Panc1 (cell line): Measurements from ENCODE around the gene CNEP1R1. TPM values are rescaled to one million over a fixed set of nuclear protein-coding genes. Genes with fewer than 3 reads are reported as not detected.

ENCODE experiments used
- ATAC-seq: fragments of 200-7000 bp; cut with Tn5 transposase; 2 replicates; pipeline ENCODE4 v1.9.1; 2020; ENCODE audit warnings: mild to moderate bottlenecking, moderate library complexity
- BruUV-seq: library from RNA; stranded (reverse); fragments of 400-500 nt; replicated peaks from 2 replicates; lab custom pipeline; 2021; lab: Mats Ljungman, UMichigan
- CTCF ChIA-PET: fragments of 300-600 bp; sonication (Branson Sonifier 250); formaldehyde crosslinking; loops from one replicate; lab custom pipeline; 2022; ENCODE audit warnings: antibody characterized with exemption; lab: Charles Lee
- POLR2A ChIA-PET: fragments of 300-600 bp; sonication (Branson Sonifier 250); formaldehyde crosslinking; loops from one replicate; lab custom pipeline; 2022; ENCODE audit warnings: antibody characterized with exemption; lab: Charles Lee
- DNase-seq: peaks from one replicate; pipeline ENCODE4 v3.0.0-alpha.2; 2010; ENCODE audit warnings: low read depth, low spot score
- H3K27ac ChIP-seq: 2 replicates; pipeline ENCODE4 v1.5.1; 2011; ENCODE audit warnings: mild to moderate bottlenecking, low read length, inconsistent platforms
- H3K27me3 ChIP-seq: fragments of 200-500 bp; sonication (Bioruptor generic); 2 replicates; pipeline ENCODE4 v1.6.0; 2014; ENCODE audit warnings: low read length, inconsistent platforms; ENCODE audit not compliant: control insufficient read depth, insufficient read depth
- H3K36me3 ChIP-seq: fragments of 200-500 bp; sonication (Bioruptor generic); 2 replicates; pipeline ENCODE4 v1.5.1; 2014; ENCODE audit warnings: inconsistent platforms, mild to moderate bottlenecking, low read length, moderate library complexity; ENCODE audit not compliant: control insufficient read depth, insufficient read depth
- H3K4me1 ChIP-seq: 2 replicates; pipeline ENCODE4 v1.5.1; 2011; ENCODE audit warnings: inconsistent platforms, mild to moderate bottlenecking, low read length, moderate library complexity; ENCODE audit not compliant: control insufficient read depth, insufficient read depth
- H3K4me3 ChIP-seq, 2 experiments: 2 replicates each; pipeline ENCODE4 v1.5.1; 2011 to 2012; ENCODE audit warnings: low read depth in 2 of 2, low read length in 2 of 2, mild to moderate bottlenecking in 2 of 2, inconsistent platforms in 1 of 2, moderate library complexity in 1 of 2
- H3K9me3 ChIP-seq: fragments of 200-500 bp; sonication (Bioruptor generic); 2 replicates; pipeline ENCODE4 v1.5.1; 2014; ENCODE audit warnings: low read depth, mild to moderate bottlenecking, inconsistent platforms, low read length, moderate library complexity; ENCODE audit not compliant: control insufficient read depth, insufficient read depth
- CTCF ChIP-seq: fragments of 450-650 bp; IDR thresholded peaks from 2 replicates; pipeline ENCODE4 v1.5.1; 2017; ENCODE audit warnings: mild to moderate bottlenecking
- POLR2AphosphoS5 ChIP-seq: IDR thresholded peaks from 2 replicates; pipeline ENCODE4 v1.6.1; 2012; ENCODE audit warnings: mild to moderate bottlenecking, low read depth, low read length, moderate library complexity
- SIN3A ChIP-seq: IDR thresholded peaks from 2 replicates; pipeline ENCODE4 v1.6.1; 2012; ENCODE audit warnings: low read depth, mild to moderate bottlenecking, low read length, moderate library complexity, borderline replicate concordance; ENCODE audit not compliant: insufficient read depth
- TCF7L2 ChIP-seq: IDR thresholded peaks from 2 replicates; pipeline ENCODE4 v1.6.1; 2011; ENCODE audit warnings: mild to moderate bottlenecking, low read depth, low read length, inconsistent platforms
- in situ Hi-C: cut with HindIII; loops from 2 replicates; pipeline ENCODE4 v1.10.0; 2016; ENCODE audit warnings: low sequenced_read_pairs, low pct_unique_long_range_greater_than_20kb
- intact Hi-C: fragments of 100-400 bp; cut with micrococcal nuclease; formaldehyde crosslinking; loops from one replicate; pipeline ENCODE4 v1.10.0; 2022; ENCODE audit not compliant: unreplicated experiment
- total RNA-seq: library from RNA; stranded (reverse); gene quantifications from one replicate; pipeline ENCODE4 v1.2.1, GENCODE V29; 2021; ENCODE audit not compliant: unreplicated experiment
- TF ChIP-seq, protein P1 (sequence below), 2 experiments: IDR thresholded peaks; 2 replicates each; pipeline ENCODE4 v1.6.1; 2011 to 2012; ENCODE audit warnings: low read depth in 2 of 2, control low read depth in 1 of 2, low read length in 1 of 2, mild to moderate bottlenecking in 1 of 2, moderate library complexity in 1 of 2; ENCODE audit not compliant: insufficient read depth in 1 of 2

The CNEP1R1 gene
- total RNA-seq, 1 experiment from 2014 or later = 22.0 TPM

- in situ Hi-C loops (no loop called here), intact Hi-C loops (no loop called here)
- Histone ChIP-seq H3K27ac (no peak overlapping the region), H3K9me3 (no peaks in the 10 kb centered on the region), H3K27me3 (no peaks in the 10 kb centered on the region), H3K4me3 (no peak overlapping the region), H3K36me3 (no peaks in the 10 kb centered on the region), H3K4me1 (no peaks in the 10 kb centered on the region)
- no peak for TF ChIP-seq SIN3A
- TF ChIP-seq POLR2AphosphoS5 = no peak
- TF ChIP-seq, protein P1, sequence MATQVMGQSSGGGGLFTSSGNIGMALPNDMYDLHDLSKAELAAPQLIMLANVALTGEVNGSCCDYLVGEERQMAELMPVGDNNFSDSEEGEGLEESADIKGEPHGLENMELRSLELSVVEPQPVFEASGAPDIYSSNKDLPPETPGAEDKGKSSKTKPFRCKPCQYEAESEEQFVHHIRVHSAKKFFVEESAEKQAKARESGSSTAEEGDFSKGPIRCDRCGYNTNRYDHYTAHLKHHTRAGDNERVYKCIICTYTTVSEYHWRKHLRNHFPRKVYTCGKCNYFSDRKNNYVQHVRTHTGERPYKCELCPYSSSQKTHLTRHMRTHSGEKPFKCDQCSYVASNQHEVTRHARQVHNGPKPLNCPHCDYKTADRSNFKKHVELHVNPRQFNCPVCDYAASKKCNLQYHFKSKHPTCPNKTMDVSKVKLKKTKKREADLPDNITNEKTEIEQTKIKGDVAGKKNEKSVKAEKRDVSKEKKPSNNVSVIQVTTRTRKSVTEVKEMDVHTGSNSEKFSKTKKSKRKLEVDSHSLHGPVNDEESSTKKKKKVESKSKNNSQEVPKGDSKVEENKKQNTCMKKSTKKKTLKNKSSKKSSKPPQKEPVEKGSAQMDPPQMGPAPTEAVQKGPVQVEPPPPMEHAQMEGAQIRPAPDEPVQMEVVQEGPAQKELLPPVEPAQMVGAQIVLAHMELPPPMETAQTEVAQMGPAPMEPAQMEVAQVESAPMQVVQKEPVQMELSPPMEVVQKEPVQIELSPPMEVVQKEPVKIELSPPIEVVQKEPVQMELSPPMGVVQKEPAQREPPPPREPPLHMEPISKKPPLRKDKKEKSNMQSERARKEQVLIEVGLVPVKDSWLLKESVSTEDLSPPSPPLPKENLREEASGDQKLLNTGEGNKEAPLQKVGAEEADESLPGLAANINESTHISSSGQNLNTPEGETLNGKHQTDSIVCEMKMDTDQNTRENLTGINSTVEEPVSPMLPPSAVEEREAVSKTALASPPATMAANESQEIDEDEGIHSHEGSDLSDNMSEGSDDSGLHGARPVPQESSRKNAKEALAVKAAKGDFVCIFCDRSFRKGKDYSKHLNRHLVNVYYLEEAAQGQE (IDR thresholded peaks at IDR 0.05; ENCODE audit: insufficient read depth in 1 of 2, low read depth in 2 of 2, low read length in 1 of 2) = no peak
- TF ChIP-seq CTCF = no peak
- TF ChIP-seq TCF7L2 = no peak
- ChIA-PET POLR2A (no interaction called here), CTCF (no interaction called here)
- no peak for ATAC-seq
- DNase-seq = no peak
- BruUV-seq = no TSS peak
Observed at GRCh38 chr16:50045412-50045811, 20.4 kb downstream of the CNEP1R1 start.

GRCh38 chr16:50046853-50047252 is 21.8 kb downstream of the CNEP1R1 start:
- no peak for ATAC-seq
- TF ChIP-seq CTCF = no peak
- TF ChIP-seq POLR2AphosphoS5 = no peak
- TF ChIP-seq, protein P1 (IDR thresholded peaks at IDR 0.05; ENCODE audit: insufficient read depth in 1 of 2, low read depth in 2 of 2, low read length in 1 of 2) = no peak
- no peak for TF ChIP-seq TCF7L2
- no peak for TF ChIP-seq SIN3A
- intact Hi-C loops = no loop called here
- Histone ChIP-seq H3K4me3 (no peak overlapping the region), H3K27me3 (no peaks in the 10 kb centered on the region), H3K9me3 (no peaks in the 10 kb centered on the region), H3K27ac (no peak overlapping the region), H3K4me1 (no peaks in the 10 kb centered on the region), H3K36me3 (no peaks in the 10 kb centered on the region)
- BruUV-seq = no TSS peak
- DNase-seq = no peak
- in situ Hi-C loops = no loop called here
- CTCF ChIA-PET = no interaction called here
- POLR2A ChIA-PET = no interaction called here
